GM12892 (cell line): ENCODE measurements around the gene SATB2.

ENCODE experiments used
- DNase-seq: peaks from one replicate; pipeline ENCODE4 v3.0.0; 2011; ENCODE audit not compliant: insufficient read length
- FAIRE-seq: peaks from 2 replicates; lab custom pipeline; 2011; peaks lifted over from hg19 to GRCh38; lab: Jason Lieb, UNC
- POLR2A ChIP-seq: IDR thresholded peaks from 2 replicates; pipeline ENCODE4 v1.6.1; 2011; ENCODE audit warnings: low read depth, low read length, control low read depth
- POLR2AphosphoS5 ChIP-seq: IDR thresholded peaks from 2 replicates; pipeline ENCODE4 v1.6.1; 2011; ENCODE audit warnings: low read depth, low read length, control low read depth
- TAF1 ChIP-seq: IDR thresholded peaks from 2 replicates; pipeline ENCODE4 v1.6.1; 2011; ENCODE audit warnings: low read depth, mild to moderate bottlenecking, control low read depth, low read length, borderline replicate concordance

The SATB2 gene

DNA sequence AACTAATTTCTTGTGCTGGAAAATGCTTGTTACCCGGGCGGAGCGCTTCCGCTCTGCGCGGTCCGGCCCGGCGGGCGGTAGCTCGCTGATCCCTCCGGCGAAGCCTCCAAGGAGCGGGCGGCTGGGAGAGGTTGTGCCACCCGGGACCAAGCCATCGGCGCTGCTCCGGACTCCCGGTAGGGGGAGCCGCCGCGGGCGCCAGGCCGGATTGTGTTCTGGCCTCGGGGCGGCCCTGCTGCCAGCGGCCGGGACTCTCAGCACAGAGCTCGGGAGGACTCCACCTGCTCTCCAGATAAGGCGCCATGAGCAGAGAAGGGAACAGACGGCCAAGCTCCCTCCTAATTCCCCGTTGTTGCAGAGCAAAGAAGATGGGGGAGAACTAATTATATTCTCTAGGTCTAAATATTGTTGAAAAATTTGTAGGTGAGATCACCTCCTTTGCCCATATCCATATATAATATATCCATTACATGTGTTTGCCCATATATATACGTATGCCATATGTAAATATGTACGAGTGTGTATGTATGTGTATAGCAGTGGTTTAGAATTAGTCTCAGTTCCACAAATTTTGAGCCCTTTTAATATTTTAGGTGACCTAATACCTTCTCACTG lies 13.8 kb upstream of the SATB2 start:
- TF ChIP-seq POLR2AphosphoS5 (no peak), POLR2A (no peak), TAF1 (no peak)
- DNase-seq, result no peak
- FAIRE-seq, result no peak

- no peak for DNase-seq
- FAIRE-seq, result no peak
- TF ChIP-seq POLR2AphosphoS5 (no peak), POLR2A (no peak), TAF1 (no peak)
These were observed 13.1 kb upstream of the SATB2 start for GRCh38 chr2:199470672-199471442.

DNA sequence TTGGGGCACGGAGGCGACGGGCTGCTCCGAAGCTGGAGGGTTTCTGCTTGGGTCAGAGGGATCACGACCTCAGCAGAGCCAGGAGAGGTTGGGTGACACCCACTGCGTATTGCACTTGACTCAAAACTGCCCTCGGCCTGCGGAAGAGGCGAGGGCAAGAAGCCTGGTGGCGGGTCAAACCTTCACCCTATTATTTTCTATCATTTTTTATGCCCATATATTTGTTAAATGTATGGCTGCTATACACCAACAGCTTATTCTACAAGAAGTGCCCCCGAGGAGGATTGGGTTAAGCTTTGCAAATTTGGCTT lies 12.6 kb upstream of the SATB2 start:
- TF ChIP-seq POLR2A (no peak), POLR2AphosphoS5 (no peak), TAF1 (no peak)
- FAIRE-seq, result no peak
- DNase-seq, result no peak

DNA sequence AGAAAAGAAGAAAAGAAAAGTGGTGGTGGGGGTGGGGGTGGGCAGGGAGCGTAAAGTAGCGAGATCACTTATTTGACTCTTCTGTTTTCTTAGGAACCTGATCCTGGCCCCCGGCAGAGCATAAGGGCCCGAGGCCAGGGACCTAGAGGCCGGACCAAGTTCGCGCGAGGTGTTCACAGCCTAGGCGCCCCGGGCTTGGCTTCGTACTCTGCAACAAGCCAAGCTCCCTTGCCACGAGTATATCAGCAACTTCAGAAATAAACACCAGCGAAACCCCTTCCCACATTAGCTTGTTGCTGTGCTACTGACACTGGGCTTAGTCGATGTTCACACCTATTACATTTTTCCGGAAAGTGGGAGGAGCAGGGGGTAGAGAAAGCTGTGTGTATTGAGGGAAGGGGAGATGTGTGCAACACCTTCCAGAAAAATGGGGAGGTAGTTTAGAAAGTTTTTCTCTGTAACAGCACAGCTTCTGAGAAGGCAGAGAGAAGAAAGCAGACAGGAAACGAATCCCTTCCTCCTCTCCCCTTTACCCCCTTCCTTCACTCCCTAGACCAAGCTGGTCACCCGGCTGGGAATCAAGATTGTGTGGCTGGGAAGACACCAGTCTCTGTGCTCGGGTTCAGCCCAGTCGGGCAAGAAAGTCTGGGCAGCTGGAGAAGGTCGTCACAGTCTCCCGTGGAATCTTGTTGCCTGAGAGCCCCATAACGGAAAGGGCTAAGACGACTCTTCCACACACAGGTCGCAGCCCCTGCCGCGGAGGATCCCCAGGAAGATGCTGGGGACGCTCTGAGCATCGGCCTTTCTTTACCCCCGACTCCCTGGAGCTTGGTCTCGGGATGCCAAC lies 12.0 kb upstream of the SATB2 start:
- no peak for FAIRE-seq
- TF ChIP-seq POLR2A, result no peak
- DNase-seq, result no peak

DNA sequence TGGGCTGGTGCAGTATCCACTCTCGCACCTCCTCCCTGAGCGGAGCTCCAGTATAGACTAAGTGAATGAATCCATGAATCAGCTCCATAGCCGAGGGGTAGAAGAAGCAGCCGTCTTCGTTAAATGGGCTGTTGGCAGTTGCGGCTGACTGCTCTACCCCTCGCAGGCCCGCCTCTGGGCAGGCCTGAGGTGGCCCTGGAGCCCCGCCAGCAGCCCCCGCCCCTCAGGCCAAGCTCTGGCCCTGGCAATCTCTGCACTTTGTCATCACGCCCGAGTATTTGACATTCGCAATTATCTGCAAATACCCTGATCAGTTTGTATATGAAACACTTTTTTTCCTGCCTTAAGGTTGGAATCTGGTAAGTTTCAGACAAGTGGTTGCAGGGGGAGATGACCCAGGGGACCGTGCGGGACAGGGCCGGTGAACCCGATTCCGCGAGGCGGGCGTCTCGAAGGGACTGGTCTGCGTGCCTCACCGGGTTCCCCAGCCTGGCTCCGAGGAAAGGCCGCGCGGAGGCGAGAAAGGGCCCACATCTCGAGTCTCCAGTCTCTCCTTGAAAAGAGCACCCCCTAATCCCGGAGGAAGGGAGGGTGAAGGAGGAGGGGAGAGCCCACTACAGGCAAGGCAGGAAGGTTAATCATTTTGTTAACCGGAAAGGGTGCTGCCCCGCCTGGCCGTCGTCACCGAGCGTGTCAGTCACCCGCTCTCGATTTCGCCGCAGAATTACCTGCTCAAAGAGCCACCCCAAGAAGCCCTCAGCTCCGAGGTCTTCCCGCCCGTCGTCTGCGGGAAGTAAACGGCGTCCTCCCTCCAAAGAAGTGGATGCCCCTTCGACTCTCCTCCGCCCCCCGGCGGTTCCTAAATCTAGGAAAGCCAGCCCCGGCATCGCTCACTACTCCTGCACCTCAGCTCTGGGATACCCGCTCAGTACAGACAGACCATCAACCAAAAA lies 11.1 kb upstream of the SATB2 start:
- TF ChIP-seq TAF1 (no peak), POLR2AphosphoS5 (no peak), POLR2A (no peak)
- no peak for DNase-seq
- no peak for FAIRE-seq

DNA sequence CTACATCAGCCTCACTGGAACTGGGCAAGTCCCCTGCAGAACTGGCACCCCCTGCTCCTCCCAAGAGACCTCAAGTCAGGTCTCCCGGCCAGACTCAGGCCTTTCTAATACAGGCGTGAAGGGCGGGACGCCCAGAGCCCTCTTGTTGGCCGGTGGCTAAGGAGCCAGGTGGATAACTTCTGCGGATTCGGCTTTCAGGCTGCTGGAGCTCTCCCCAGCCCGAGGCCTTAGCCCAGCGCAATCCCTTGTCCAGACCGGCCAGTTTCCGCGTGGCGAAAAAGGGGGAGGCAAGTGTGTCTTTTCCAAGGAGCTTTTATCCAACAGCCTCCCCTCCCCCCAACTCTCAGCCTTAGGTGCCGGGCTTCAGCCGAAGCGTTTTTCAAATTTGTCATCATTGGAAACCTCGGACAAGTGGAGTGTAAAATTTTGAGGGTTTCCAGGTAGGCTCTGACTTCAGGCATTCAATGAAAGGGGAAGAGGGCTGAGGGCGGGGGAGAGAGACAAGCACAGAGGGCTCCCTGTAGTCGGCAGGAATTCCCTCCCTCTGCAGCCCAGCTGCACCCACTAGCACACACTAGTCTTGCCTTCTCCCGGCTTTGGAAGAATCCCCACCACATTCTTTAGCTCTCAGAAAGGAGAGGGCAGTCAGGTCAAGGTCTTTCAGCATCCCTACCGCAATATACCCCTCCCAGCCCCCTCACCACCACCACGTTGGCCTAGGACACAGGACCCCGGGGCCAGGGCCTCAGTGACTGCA lies 9.5 kb upstream of the SATB2 start:
- DNase-seq (no peak), FAIRE-seq (no peak)
- TF ChIP-seq TAF1 (no peak), POLR2A (no peak), POLR2AphosphoS5 (no peak)

GRCh38 chr2:199466692-199467065 lies 8.9 kb upstream of the SATB2 start:
- TF ChIP-seq POLR2A, result no peak
- TF ChIP-seq TAF1, result no peak
- TF ChIP-seq POLR2AphosphoS5, result no peak
- FAIRE-seq (no peak), DNase-seq (no peak)

DNA sequence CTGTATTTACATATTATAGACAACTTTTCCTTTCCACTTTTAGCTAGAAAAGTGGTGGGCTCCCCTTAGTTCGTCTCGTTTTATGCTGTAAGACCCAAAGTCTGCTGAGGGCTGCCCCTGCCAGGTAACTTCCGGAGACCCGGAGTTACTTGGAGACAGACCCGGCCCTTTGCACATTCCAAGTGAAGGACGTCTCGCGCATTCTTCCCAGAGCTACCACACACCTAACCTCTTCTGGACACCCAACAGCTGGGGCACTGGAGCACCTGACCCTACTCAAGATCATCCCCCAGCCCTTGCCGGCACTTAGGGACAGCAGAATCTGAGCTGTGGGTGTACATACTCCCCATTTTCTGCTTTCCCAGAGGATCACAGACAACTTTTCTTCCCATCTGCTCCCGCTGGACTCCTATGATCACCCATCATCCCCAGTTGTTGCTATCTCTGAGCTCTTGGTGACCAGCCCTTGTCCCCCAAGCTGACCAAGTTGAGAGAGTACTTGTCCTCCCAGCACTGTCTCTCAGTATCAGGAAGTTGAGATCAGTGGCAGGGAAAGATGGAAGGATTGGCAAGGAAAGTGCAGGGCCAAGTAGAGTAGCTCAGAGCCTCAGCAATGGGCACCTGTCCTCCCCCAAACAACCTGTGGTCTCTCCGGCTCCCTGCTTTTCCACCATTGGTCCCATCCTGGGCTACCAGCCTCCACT lies 8.4 kb upstream of the SATB2 start:
- TF ChIP-seq POLR2AphosphoS5 (no peak), POLR2A (no peak), TAF1 (no peak)
- DNase-seq (no peak), FAIRE-seq (no peak)

DNA sequence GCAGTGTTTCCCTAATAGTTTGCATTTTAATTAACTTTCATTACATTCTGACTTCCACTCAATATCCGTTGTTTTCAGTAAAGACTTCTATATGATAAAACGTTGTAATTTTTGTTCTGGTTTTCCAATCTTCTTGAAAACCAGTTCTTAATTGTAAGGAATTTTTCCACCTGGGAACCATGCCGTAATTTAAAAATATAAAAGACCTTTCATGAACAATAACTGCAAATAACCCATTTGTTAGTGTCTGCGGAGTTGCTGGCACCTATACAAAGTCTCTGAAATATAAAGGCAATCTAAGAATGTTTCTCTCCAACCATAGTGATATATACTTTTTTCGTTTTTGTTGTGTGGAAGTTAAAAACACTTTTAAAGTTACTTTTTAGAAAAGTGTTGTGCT lies 7.7 kb upstream of the SATB2 start:
- DNase-seq (no peak), FAIRE-seq (no peak)
- no peak for TF ChIP-seq TAF1
- TF ChIP-seq POLR2AphosphoS5, result no peak
- TF ChIP-seq POLR2A, result no peak

- FAIRE-seq, result no peak
- DNase-seq, result no peak
- no peak for TF ChIP-seq TAF1
- no peak for TF ChIP-seq POLR2A
- no peak for TF ChIP-seq POLR2AphosphoS5
These were observed 7.0 kb upstream of the SATB2 start for GRCh38 chr2:199464606-199465352.
